ENCODE results near the gene ICAM4. TPM values are rescaled to one million over a fixed set of nuclear protein-coding genes. Genes with fewer than 3 reads are reported as not detected.

Gene ICAM4
- total RNA-seq, 1 donor from 2014 or later, result 0.95 TPM

DNA sequence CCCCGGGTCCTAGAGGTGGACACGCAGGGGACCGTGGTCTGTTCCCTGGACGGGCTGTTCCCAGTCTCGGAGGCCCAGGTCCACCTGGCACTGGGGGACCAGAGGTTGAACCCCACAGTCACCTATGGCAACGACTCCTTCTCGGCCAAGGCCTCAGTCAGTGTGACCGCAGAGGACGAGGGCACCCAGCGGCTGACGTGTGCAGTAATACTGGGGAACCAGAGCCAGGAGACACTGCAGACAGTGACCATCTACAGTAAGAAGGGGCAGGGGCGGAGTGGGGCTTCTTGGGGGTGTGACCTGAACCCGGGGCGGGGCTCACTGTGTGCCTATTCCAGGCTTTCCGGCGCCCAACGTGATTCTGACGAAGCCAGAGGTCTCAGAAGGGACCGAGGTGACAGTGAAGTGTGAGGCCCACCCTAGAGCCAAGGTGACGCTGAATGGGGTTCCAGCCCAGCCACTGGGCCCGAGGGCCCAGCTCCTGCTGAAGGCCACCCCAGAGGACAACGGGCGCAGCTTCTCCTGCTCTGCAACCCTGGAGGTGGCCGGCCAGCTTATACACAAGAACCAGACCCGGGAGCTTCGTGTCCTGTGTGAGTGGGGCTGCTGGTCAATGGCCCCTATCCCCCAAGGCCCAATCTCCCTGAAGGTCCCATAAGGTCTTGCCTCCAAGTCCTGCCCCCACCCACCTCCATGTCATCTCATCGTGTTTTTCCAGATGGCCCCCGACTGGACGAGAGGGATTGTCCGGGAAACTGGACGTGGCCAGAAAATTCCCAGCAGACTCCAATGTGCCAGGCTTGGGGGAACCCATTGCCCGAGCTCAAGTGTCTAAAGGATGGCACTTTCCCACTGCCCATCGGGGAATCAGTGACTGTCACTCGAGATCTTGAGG is 2.4 kb upstream of the ICAM4 start:
- DNase-seq (no peak), ATAC-seq (ENCODE audit: low read depth) (no peak)
- POLR2A ChIA-PET, result interaction anchor here (6.5 kb wide), 1 partner anchor 13 kb away, joined by 128 read pairs; the partner anchor contains the start of gene ICAM1
- H3K36me3 Mint-ChIP-seq (ENCODE audit: low read depth), result peaks cover 52% of the 10 kb centered on the region
- H3K4me1 Mint-ChIP-seq, result peaks cover 49% of the 10 kb centered on the region
- intact Hi-C loops (cut with micrococcal nuclease), result no loop called here
- H3K27ac Mint-ChIP-seq, result no peak overlapping the region
- no peaks in the 10 kb centered on the region for H3K9me3 Mint-ChIP-seq
- TF ChIP-seq, protein P1, sequence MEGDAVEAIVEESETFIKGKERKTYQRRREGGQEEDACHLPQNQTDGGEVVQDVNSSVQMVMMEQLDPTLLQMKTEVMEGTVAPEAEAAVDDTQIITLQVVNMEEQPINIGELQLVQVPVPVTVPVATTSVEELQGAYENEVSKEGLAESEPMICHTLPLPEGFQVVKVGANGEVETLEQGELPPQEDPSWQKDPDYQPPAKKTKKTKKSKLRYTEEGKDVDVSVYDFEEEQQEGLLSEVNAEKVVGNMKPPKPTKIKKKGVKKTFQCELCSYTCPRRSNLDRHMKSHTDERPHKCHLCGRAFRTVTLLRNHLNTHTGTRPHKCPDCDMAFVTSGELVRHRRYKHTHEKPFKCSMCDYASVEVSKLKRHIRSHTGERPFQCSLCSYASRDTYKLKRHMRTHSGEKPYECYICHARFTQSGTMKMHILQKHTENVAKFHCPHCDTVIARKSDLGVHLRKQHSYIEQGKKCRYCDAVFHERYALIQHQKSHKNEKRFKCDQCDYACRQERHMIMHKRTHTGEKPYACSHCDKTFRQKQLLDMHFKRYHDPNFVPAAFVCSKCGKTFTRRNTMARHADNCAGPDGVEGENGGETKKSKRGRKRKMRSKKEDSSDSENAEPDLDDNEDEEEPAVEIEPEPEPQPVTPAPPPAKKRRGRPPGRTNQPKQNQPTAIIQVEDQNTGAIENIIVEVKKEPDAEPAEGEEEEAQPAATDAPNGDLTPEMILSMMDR (IDR thresholded peaks at IDR 0.05), result no peak
- no peak overlapping the region for H3K4me3 Mint-ChIP-seq
- CTCF ChIA-PET, result interaction anchor here (0.9 kb wide), 1 partner anchor 132 kb away, joined by 3 read pairs; no protein-coding TSS in a partner anchor
- H3K27me3 Mint-ChIP-seq, result peaks cover 7% of the 10 kb centered on the region

DNA sequence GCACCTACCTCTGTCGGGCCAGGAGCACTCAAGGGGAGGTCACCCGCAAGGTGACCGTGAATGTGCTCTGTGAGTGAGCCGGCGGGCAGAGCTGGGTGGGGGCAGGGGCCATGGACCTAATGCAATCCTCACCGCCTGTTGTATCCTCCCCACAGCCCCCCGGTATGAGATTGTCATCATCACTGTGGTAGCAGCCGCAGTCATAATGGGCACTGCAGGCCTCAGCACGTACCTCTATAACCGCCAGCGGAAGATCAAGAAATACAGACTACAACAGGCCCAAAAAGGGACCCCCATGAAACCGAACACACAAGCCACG is 1.8 kb upstream of the ICAM4 start:
- no peak overlapping the region for H3K4me3 Mint-ChIP-seq

DNA sequence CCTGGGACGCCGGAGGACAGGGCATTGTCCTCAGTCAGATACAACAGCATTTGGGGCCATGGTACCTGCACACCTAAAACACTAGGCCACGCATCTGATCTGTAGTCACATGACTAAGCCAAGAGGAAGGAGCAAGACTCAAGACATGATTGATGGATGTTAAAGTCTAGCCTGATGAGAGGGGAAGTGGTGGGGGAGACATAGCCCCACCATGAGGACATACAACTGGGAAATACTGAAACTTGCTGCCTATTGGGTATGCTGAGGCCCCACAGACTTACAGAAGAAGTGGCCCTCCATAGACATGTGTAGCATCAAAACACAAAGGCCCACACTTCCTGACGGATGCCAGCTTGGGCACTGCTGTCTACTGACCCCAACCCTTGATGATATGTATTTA is 1.4 kb upstream of the ICAM4 start:
- H3K9me3 Mint-ChIP-seq, result no peaks in the 10 kb centered on the region
- H3K27ac Mint-ChIP-seq, result no peak overlapping the region

More for the DNA sequence above, 1.8 kb upstream of the ICAM4 start:
- ChIA-PET POLR2A (interaction anchor here (6.5 kb wide), 1 partner anchor 13 kb away, joined by 128 read pairs; the partner anchor contains the start of gene ICAM1), CTCF (no interaction called here)
- DNase-seq (no peak), ATAC-seq (ENCODE audit: low read depth) (no peak)
- no peak overlapping the region for H3K27ac Mint-ChIP-seq
- TF ChIP-seq, protein P1 (IDR thresholded peaks at IDR 0.05), result no peak
- peaks cover 7% of the 10 kb centered on the region for H3K27me3 Mint-ChIP-seq
- intact Hi-C loops (cut with micrococcal nuclease), result no loop called here
- no peaks in the 10 kb centered on the region for H3K9me3 Mint-ChIP-seq
- peaks cover 49% of the 10 kb centered on the region for H3K36me3 Mint-ChIP-seq (ENCODE audit: low read depth)
- peaks cover 49% of the 10 kb centered on the region for H3K4me1 Mint-ChIP-seq

DNA sequence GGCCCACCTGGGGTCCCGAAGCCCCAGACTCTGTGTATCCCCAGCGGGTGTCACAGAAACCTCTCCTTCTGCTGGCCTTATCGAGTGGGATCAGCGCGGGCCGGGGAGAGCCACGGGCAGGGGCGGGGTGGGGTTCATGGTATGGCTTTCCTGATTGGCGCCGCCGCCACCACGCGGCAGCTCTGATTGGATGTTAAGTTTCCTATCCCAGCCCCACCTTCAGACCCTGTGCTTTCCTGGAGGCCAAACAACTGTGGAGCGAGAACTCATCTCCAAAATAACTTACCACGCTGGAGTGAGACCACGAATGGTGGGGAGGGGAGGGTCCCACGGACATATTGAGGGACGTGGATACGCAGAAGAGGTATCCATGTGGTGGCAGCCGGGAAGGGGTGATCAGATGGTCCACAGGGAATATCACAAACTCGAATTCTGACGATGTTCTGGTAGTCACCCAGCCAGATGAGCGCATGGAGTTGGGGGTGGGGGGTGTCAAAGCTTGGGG is 2.0 kb downstream of the ICAM4 start:
- ChIA-PET CTCF (interaction anchor here (1.0 to 1.8 kb wide), 5 partner anchors 12 to 102 kb away, joined by 3 to 10 read pairs (median 3); no protein-coding TSS in a partner anchor), POLR2A (interaction anchor here (0.6 to 6.5 kb wide), 8 partner anchors 9 to 413 kb away, joined by 3 to 128 read pairs (median 6); partner anchors contain the start of genes CDC37, ICAM1, QTRT1 and RAVER1)
- intact Hi-C loops (cut with micrococcal nuclease), result loop anchor here (1.0 kb wide), 1 partner anchor 18 kb away; no protein-coding TSS in a partner anchor
- Mint-ChIP-seq H3K36me3 (ENCODE audit: low read depth) (peaks cover 28% of the 10 kb centered on the region), H3K9me3 (no peaks in the 10 kb centered on the region), H3K4me3 (peak overlapping the region; percentile 79), H3K27me3 (peaks cover 33% of the 10 kb centered on the region), H3K4me1 (peaks cover 80% of the 10 kb centered on the region), H3K27ac (peak overlapping the region; percentile 46)
- TF ChIP-seq, protein P1 (IDR thresholded peaks at IDR 0.05), result no peak
- ATAC-seq (ENCODE audit: low read depth) (no peak), DNase-seq (no peak)

More for the DNA sequence above, 1.4 kb upstream of the ICAM4 start:
- Mint-ChIP-seq H3K27me3 (peaks cover 10% of the 10 kb centered on the region), H3K36me3 (ENCODE audit: low read depth) (peaks cover 45% of the 10 kb centered on the region), H3K4me1 (peaks cover 51% of the 10 kb centered on the region), H3K4me3 (no peak overlapping the region)
- intact Hi-C loops (cut with micrococcal nuclease), result no loop called here
- TF ChIP-seq, protein P1 (IDR thresholded peaks at IDR 0.05), result no peak
- no peak for DNase-seq
- POLR2A ChIA-PET, result interaction anchor here (6.5 kb wide), 1 partner anchor 14 kb away, joined by 128 read pairs; the partner anchor contains the start of gene ICAM1
- CTCF ChIA-PET, result interaction anchor here (2.0 kb wide), 1 partner anchor 14 kb away, joined by 7 read pairs; no protein-coding TSS in a partner anchor
- no peak for ATAC-seq (ENCODE audit: low read depth)
